Liver (tissue), 9 donors: Measurements from ENCODE around the gene CCDC60. TPM values are rescaled to one million over a fixed set of nuclear protein-coding genes. Genes with fewer than 3 reads are reported as not detected.

ENCODE experiments used
- DNase-seq: peaks from one replicate; pipeline ENCODE4 v3.0.0-alpha.2; 2017; ENCODE audit warnings: low spot score
- H3K27ac ChIP-seq, 2 donors: one replicate each; pipeline ENCODE4 v1.7.0; 2013; ENCODE audit warnings: inconsistent platforms in 2 of 2, low read length in 2 of 2, control low read depth in 1 of 2, low read depth in 1 of 2, mild to moderate bottlenecking in 1 of 2
- H3K27me3 ChIP-seq, 4 donors: one replicate each; pipeline versions ENCODE4 v1.6.1 to v1.7.0; 2013; ENCODE audit warnings: low read length in 3 of 4, inconsistent platforms in 1 of 4, mild to moderate bottlenecking in 1 of 4, moderate library complexity in 1 of 4; ENCODE audit not compliant: control insufficient read depth in 4 of 4, insufficient read depth in 4 of 4
- H3K36me3 ChIP-seq, 4 donors: one replicate each; pipeline versions ENCODE4 v1.6.1 to v1.7.0; 2013; ENCODE audit warnings: low read length in 3 of 4, mild to moderate bottlenecking in 3 of 4, low read depth in 1 of 4, moderate library complexity in 1 of 4; ENCODE audit not compliant: control insufficient read depth in 4 of 4, insufficient read depth in 3 of 4
- H3K4me1 ChIP-seq, 4 donors: one replicate each; pipeline versions ENCODE4 v1.6.1 to v1.7.0; 2013; ENCODE audit warnings: low read length in 3 of 4, mild to moderate bottlenecking in 3 of 4, moderate library complexity in 1 of 4; ENCODE audit not compliant: control insufficient read depth in 4 of 4, insufficient read depth in 4 of 4
- H3K4me3 ChIP-seq, 3 donors: one replicate each; pipeline versions ENCODE4 v1.6.1 to v1.7.0; 2013; ENCODE audit warnings: low read length in 3 of 3, control low read depth in 1 of 3, low read depth in 1 of 3, mild to moderate bottlenecking in 1 of 3
- H3K9ac ChIP-seq, 2 donors: one replicate each; pipeline ENCODE4 v1.7.0; 2013; ENCODE audit warnings: low read length in 2 of 2, mild to moderate bottlenecking in 2 of 2, moderate library complexity in 2 of 2, control low read depth in 1 of 2, low read depth in 1 of 2
- H3K9me3 ChIP-seq, 4 donors: one replicate each; pipeline versions ENCODE4 v1.6.1 to v1.7.0; 2013; ENCODE audit warnings: low read length in 3 of 4; ENCODE audit not compliant: control insufficient read depth in 4 of 4
- EGR1 ChIP-seq, 2 donors: IDR thresholded peaks; 2 replicates each; pipeline ENCODE4 v1.6.1; 2016 to 2018; ENCODE audit warnings: antibody characterized with exemption in 2 of 2, low read depth in 2 of 2
- FOXA1 ChIP-seq: IDR thresholded peaks from 2 replicates; pipeline ENCODE4 v1.6.1; 2016; ENCODE audit warnings: antibody characterized with exemption
- FOXA2 ChIP-seq: IDR thresholded peaks from 2 replicates; pipeline ENCODE4 v1.6.1; 2016; ENCODE audit warnings: antibody characterized with exemption
- GABPA ChIP-seq, 2 donors: IDR thresholded peaks in 1 of 2; conservative IDR thresholded peaks in 1 of 2; 2 replicates each; pipeline ENCODE4 v1.6.1; 2016; ENCODE audit warnings: antibody characterized with exemption in 2 of 2, mild to moderate bottlenecking in 1 of 2, moderate library complexity in 1 of 2
- HNF4A ChIP-seq, 2 donors: conservative IDR thresholded peaks; 2 replicates each; pipeline ENCODE4 v1.6.1; 2016; ENCODE audit warnings: antibody characterized with exemption in 2 of 2, mild to moderate bottlenecking in 2 of 2
- HNF4G ChIP-seq: IDR thresholded peaks from 2 replicates; pipeline ENCODE4 v1.6.1; 2016; ENCODE audit warnings: antibody characterized with exemption
- JUND ChIP-seq, 2 donors: IDR thresholded peaks; 2 replicates each; pipeline ENCODE4 v1.6.1; 2016; ENCODE audit warnings: antibody characterized with exemption in 2 of 2
- NR2F2 ChIP-seq: IDR thresholded peaks from 2 replicates; pipeline ENCODE4 v1.6.1; 2016; ENCODE audit warnings: antibody characterized with exemption
- RAD21 ChIP-seq, 2 donors: IDR thresholded peaks; 2 replicates each; pipeline ENCODE4 v1.6.1; 2016; ENCODE audit warnings: antibody characterized with exemption in 2 of 2, mild to moderate bottlenecking in 2 of 2
- RXRA ChIP-seq, 2 donors: IDR thresholded peaks; 2 replicates each; pipeline ENCODE4 v1.6.1; 2017 to 2018; ENCODE audit warnings: antibody characterized with exemption in 2 of 2, mild to moderate bottlenecking in 1 of 2
- SP1 ChIP-seq: IDR thresholded peaks from 2 replicates; pipeline ENCODE4 v1.6.1; 2018; ENCODE audit warnings: antibody characterized with exemption, mild to moderate bottlenecking
- TAF1 ChIP-seq: conservative IDR thresholded peaks from 2 replicates; pipeline ENCODE4 v1.6.1; 2016; ENCODE audit warnings: antibody characterized with exemption, mild to moderate bottlenecking
- YY1 ChIP-seq: IDR thresholded peaks from 2 replicates; pipeline ENCODE4 v1.6.1; 2016; ENCODE audit warnings: antibody characterized with exemption, mild to moderate bottlenecking
- WGBS: extraction: QIAGEN DNeasy Blood & Tissue Kit; methylation state at CpG from one replicate; pipeline ENCODE4 v1.1.7; 2013; 5-methylcytosine and 5-hydroxymethylcytosine counted together
- polyA plus RNA-seq, 2 donors: library from polyadenylated mRNA; stranded (reverse) in 1 of 2; unstranded in 1 of 2; fragments of 200-250 nt in 1 of 2; fragments of >200 nt in 1 of 2; fragmentation: Nextera tagmentation in 1 of 2; extraction: Ambion mirVana in 1 of 2; gene quantifications; one replicate each; pipeline versions ENCODE4 v1.2.1 to v1.2.3, GENCODE V29; 2013 to 2015
- total RNA-seq, 2 donors: library from RNA; depleted of rRNA; stranded (reverse); fragments of >200 nt; gene quantifications; one replicate each; pipeline ENCODE4 v1.2.3, GENCODE V29; 2014
- TF ChIP-seq, protein P1 (sequence below): IDR thresholded peaks from 2 replicates; pipeline ENCODE4 v1.6.1; 2016; ENCODE audit warnings: antibody characterized with exemption
- TF ChIP-seq, protein P2 (sequence below): IDR thresholded peaks from 2 replicates; pipeline ENCODE4 v1.6.1; 2016; ENCODE audit warnings: antibody characterized with exemption
- TF ChIP-seq, protein P3 (sequence below): fragments of 150-350 bp; IDR thresholded peaks from 2 replicates; pipeline ENCODE4 v1.5.1; 2017; ENCODE audit warnings: improper control_type of control experiment, low read depth, low read length; ENCODE audit not compliant: missing input control
- TF ChIP-seq, protein P4 (sequence below): IDR thresholded peaks from 2 replicates; pipeline ENCODE4 v1.6.1; 2016; ENCODE audit warnings: antibody characterized with exemption
- TF ChIP-seq, protein P5 (sequence below): IDR thresholded peaks from 2 replicates; pipeline ENCODE4 v1.6.1; 2016; ENCODE audit warnings: antibody characterized with exemption, mild to moderate bottlenecking
- donor health status: healthy.
- donor health status: healthy.
- donor health status: healthy.
- donor health status: healthy.
- donor health status: healthy.

Gene CCDC60
- total and polyA plus RNA-seq, 4 donors: not detected

DNA sequence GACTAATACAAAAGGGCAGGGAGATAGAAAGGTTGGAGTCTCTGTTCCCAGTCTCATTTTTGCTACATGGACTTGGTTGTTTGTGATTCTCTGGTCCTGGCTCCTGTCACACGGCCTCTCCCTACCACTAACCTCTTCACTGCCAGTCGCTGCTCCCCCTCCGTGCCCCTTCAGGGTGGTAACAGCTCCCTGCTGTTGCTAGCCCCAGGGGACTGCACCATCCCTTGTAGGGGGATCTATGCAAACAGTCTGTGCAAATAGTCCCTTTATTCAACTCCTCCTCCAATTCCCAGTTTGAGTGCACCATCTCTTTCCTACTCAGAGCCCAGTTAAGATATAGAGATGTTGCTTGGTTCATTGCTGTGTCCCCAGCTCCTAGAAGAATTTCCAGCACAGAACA lies 51.1 kb downstream of the CCDC60 start:
- Histone ChIP-seq H3K9ac (no peak overlapping the region), H3K27ac (no peak overlapping the region), H3K27me3 (peaks cover 0 to 5% (median 0%) of the 10 kb centered on the region in 4 donors), H3K9me3 (peaks cover 0 to 6% (median 1%) of the 10 kb centered on the region in 4 donors), H3K36me3 (no peaks in the 10 kb centered on the region), H3K4me3 (no peak overlapping the region), H3K4me1 (no peaks in the 10 kb centered on the region)
- TF ChIP-seq, protein P1, sequence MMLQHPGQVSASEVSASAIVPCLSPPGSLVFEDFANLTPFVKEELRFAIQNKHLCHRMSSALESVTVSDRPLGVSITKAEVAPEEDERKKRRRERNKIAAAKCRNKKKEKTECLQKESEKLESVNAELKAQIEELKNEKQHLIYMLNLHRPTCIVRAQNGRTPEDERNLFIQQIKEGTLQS: no peak
- TF ChIP-seq SP1 (no peak), JUND (IDR thresholded peaks at IDR 0.05) (no peak), EGR1 (IDR thresholded peaks at IDR 0.05; ENCODE audit: low read depth in 2 of 2) (no peak), TAF1 (no peak), NR2F2 (no peak), HNF4A (conservative IDR thresholded peaks at IDR 0.05) (no peak), FOXA2 (no peak), GABPA (IDR thresholded peaks at IDR 0.05 in 1 of 2, conservative IDR thresholded peaks at IDR 0.05 in 1 of 2) (no peak), YY1 (no peak), RAD21 (IDR thresholded peaks at IDR 0.05) (no peak), HNF4G (no peak), RXRA (IDR thresholded peaks at IDR 0.05) (no peak), FOXA1 (no peak)
- TF ChIP-seq, protein P2, sequence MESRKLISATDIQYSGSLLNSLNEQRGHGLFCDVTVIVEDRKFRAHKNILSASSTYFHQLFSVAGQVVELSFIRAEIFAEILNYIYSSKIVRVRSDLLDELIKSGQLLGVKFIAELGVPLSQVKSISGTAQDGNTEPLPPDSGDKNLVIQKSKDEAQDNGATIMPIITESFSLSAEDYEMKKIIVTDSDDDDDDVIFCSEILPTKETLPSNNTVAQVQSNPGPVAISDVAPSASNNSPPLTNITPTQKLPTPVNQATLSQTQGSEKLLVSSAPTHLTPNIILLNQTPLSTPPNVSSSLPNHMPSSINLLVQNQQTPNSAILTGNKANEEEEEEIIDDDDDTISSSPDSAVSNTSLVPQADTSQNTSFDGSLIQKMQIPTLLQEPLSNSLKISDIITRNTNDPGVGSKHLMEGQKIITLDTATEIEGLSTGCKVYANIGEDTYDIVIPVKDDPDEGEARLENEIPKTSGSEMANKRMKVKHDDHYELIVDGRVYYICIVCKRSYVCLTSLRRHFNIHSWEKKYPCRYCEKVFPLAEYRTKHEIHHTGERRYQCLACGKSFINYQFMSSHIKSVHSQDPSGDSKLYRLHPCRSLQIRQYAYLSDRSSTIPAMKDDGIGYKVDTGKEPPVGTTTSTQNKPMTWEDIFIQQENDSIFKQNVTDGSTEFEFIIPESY: no peak
- TF ChIP-seq, protein P3, sequence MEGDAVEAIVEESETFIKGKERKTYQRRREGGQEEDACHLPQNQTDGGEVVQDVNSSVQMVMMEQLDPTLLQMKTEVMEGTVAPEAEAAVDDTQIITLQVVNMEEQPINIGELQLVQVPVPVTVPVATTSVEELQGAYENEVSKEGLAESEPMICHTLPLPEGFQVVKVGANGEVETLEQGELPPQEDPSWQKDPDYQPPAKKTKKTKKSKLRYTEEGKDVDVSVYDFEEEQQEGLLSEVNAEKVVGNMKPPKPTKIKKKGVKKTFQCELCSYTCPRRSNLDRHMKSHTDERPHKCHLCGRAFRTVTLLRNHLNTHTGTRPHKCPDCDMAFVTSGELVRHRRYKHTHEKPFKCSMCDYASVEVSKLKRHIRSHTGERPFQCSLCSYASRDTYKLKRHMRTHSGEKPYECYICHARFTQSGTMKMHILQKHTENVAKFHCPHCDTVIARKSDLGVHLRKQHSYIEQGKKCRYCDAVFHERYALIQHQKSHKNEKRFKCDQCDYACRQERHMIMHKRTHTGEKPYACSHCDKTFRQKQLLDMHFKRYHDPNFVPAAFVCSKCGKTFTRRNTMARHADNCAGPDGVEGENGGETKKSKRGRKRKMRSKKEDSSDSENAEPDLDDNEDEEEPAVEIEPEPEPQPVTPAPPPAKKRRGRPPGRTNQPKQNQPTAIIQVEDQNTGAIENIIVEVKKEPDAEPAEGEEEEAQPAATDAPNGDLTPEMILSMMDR: no peak
- TF ChIP-seq, protein P4, sequence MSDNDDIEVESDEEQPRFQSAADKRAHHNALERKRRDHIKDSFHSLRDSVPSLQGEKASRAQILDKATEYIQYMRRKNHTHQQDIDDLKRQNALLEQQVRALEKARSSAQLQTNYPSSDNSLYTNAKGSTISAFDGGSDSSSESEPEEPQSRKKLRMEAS: no peak
- TF ChIP-seq, protein P5, sequence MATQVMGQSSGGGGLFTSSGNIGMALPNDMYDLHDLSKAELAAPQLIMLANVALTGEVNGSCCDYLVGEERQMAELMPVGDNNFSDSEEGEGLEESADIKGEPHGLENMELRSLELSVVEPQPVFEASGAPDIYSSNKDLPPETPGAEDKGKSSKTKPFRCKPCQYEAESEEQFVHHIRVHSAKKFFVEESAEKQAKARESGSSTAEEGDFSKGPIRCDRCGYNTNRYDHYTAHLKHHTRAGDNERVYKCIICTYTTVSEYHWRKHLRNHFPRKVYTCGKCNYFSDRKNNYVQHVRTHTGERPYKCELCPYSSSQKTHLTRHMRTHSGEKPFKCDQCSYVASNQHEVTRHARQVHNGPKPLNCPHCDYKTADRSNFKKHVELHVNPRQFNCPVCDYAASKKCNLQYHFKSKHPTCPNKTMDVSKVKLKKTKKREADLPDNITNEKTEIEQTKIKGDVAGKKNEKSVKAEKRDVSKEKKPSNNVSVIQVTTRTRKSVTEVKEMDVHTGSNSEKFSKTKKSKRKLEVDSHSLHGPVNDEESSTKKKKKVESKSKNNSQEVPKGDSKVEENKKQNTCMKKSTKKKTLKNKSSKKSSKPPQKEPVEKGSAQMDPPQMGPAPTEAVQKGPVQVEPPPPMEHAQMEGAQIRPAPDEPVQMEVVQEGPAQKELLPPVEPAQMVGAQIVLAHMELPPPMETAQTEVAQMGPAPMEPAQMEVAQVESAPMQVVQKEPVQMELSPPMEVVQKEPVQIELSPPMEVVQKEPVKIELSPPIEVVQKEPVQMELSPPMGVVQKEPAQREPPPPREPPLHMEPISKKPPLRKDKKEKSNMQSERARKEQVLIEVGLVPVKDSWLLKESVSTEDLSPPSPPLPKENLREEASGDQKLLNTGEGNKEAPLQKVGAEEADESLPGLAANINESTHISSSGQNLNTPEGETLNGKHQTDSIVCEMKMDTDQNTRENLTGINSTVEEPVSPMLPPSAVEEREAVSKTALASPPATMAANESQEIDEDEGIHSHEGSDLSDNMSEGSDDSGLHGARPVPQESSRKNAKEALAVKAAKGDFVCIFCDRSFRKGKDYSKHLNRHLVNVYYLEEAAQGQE: no peak
- no peak for DNase-seq
- 57% methylated on average over 3 of the region's 3 CpGs for WGBS
